Ureter (tissue), 1 donor: ENCODE measurements around the gene OPRL1. TPM values are rescaled to one million over a fixed set of nuclear protein-coding genes. Genes with fewer than 3 reads are reported as not detected.
"Not testable (repeated sequence)": the region's sequence is repeated elsewhere in the genome, so short reads cannot be mapped to it uniquely, and the experiment has no call there.

Source experiments
- DNase-seq: peaks from one replicate; pipeline ENCODE4 v3.0.0-alpha.2; 2020; ENCODE audit warnings: low spot score
- total RNA-seq: library from RNA; stranded (reverse); gene quantifications from one replicate; pipeline ENCODE4 v1.2.4, GENCODE V29; 2023
- donor health status: DM: yes; HTN: yes; CAD: no.

Gene OPRL1
- total RNA-seq, 1 donor from 2014 or later = 0.42 TPM

DNA sequence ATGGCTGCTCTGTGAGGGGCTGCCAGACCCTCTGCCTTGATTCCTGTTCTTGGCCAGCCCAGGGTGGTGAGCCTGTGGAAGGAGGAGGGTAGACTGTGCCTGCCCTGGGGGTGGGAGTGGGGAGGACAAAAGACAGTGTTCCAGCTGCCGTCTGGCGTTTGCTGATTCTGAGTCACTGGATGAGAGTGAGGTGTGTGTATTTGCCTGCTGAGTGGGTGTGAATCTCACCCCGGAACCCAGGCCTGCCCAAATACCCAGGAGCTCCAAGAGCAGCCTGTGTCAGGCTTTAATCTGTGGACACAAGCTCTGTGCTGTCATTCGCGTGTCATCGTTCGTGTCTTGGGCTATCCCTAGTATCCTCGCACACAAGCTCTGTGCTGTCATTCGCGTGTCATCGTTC is 6.9 kb downstream of the OPRL1 start:
- no peak for DNase-seq

DNA sequence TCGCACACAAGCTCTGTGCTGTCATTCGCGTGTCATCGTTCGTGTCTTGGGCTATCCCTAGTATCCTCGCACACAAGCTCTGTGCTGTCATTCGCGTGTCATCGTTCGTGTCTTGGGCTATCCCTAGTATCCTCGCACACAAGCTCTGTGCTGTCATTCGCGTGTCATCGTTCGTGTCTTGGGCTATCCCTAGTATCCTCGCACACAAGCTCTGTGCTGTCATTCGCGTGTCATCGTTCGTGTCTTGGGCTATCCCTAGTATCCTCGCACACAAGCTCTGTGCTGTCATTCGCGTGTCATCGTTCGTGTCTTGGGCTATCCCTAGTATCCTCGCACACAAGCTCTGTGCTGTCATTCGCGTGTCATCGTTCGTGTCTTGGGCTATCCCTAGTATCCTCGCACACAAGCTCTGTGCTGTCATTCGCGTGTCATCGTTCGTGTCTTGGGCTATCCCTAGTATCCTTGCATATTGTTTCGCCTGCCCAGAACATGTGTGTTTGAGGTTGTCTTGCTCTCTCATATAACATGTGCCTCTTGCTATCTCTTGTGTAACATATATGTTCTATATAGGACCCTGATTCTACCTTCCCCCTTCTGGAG is 7.4 kb downstream of the OPRL1 start:
- DNase-seq = not testable (repeated sequence)

GRCh38 chr20:64088586-64088985 is 8.7 kb downstream of the OPRL1 start:
- DNase-seq = not testable (repeated sequence)

- DNase-seq = no peak
These were observed 10.3 kb downstream of the OPRL1 start for GRCh38 chr20:64090165-64090564.

- no peak for DNase-seq
These were observed 11.5 kb downstream of the OPRL1 start for GRCh38 chr20:64091340-64091739.

DNA sequence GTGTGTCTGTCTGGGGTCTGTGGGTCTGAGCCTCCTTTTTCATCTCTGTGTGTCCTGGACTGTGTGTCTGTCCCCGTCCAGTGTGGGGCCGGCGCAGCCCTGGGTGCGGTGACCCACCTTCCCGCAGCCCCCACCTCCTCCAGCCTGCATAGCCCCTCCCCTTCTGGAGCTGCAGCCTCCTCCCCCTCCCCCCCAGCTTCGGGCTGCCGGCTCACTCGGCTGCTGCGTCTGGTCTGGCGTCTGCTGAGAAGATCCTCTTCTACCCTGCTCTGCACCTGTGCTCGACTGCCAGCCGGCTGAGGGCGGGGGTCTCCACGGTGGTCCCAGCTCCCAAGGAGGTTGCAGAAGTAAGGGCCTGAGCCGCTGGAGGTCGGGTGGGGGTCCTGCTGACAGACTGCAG is 11.9 kb downstream of the OPRL1 start:
- DNase-seq = no peak

GRCh38 chr20:64092258-64093012 is 12.6 kb downstream of the OPRL1 start:
- DNase-seq = no peak

DNA sequence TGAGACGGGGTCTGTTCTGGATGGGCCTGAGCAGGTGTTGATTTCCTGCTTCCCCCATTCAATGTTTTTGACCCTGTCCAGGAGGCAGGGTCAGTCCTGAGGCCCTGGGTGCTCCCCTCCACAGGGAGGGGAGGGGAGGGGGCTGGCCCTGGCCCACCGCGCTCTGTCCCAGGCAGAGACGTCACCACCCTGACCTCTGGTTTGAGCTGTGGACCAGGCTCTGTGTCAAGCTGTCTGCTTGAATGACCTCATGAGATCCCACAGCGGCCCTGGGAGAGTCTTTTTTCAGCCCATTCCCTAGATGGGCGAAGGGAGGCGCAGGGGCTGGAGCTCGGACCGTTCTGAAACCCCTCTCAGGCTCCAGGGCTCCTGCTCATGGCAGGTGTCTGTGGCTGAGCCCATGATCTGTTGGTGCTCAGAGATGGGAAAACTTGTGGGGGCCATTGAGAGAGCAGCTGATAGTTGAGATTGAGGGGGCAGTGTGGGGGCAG is 13.2 kb downstream of the OPRL1 start:
- DNase-seq = no peak

- no peak for DNase-seq
These were observed 15.6 kb downstream of the OPRL1 start for GRCh38 chr20:64095455-64095854.

DNA sequence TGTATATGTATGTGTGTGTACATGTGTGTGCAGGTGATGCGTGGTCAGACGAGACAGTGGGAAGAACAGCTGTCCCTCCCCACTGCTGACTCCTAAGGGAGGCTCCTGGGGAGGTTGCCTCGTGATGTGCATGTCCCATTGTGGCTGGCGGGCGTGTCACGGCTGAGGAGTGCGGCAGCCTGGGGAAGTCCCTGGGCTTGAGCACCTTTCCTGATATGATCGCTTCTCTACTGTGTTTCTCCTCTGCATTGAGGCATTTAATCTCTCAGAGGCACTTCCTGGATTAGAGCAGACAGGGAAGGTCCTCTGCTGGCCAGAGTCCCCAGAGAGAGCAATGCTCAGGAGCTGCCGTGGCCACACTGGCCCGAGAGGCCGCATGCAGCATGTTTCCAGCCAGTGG is 16.0 kb downstream of the OPRL1 start:
- no peak for DNase-seq

- no peak for DNase-seq
These were observed 16.7 kb downstream of the OPRL1 start for GRCh38 chr20:64096535-64096934.

DNA sequence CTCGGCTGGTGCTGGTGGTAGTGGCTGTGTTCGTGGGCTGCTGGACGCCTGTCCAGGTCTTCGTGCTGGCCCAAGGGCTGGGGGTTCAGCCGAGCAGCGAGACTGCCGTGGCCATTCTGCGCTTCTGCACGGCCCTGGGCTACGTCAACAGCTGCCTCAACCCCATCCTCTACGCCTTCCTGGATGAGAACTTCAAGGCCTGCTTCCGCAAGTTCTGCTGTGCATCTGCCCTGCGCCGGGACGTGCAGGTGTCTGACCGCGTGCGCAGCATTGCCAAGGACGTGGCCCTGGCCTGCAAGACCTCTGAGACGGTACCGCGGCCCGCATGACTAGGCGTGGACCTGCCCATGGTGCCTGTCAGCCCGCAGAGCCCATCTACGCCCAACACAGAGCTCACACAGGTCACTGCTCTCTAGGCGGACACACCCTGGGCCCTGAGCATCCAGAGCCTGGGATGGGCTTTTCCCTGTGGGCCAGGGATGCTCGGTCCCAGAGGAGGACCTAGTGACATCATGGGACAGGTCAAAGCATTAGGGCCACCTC is 18.7 kb downstream of the OPRL1 start:
- DNase-seq = no peak

- no peak for DNase-seq
These were observed 19.4 kb downstream of the OPRL1 start for GRCh38 chr20:64099086-64099786.

DNA sequence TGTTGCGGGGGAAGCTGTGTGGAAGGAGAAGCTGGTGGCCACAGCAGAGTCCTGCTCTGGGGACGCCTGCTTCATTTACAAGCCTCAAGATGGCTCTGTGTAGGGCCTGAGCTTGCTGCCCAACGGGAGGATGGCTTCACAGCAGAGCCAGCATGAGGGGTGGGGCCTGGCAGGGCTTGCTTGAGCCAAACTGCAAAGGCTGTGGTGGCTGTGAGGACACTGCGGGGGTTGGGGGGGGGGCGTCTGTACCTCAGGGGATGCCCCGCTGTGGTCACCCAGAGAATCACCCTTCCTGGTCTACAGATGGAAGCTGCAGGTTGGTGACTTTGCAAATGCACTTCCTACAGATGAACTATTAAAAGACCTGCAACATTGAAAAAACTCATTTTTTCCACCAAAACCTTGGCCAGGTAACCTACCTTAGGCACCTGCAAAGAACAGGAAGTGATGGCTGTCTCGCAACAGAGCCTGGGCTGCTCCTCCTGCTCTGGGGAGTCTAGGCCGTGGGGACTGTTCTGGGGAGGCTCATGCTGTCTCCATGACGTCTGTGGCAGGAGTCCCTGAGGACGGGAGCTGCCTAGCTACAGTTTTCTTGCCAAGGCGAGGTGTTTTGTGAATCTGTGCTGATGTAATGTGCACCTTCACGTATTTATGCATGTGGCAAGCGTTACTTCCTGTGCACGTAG is 20.1 kb downstream of the OPRL1 start:
- DNase-seq = no peak

- no peak for DNase-seq
These were observed 20.6 kb downstream of the OPRL1 start for GRCh38 chr20:64100566-64100888.

GRCh38 chr20:64100946-64101688 is 21.2 kb downstream of the OPRL1 start:
- DNase-seq = no peak

- no peak for DNase-seq
These were observed 22.1 kb downstream of the OPRL1 start for GRCh38 chr20:64101731-64102621.

GRCh38 chr20:64102647-64103354 is 22.9 kb downstream of the OPRL1 start:
- DNase-seq = no peak

GRCh38 chr20:64103871-64104666 is 24.2 kb downstream of the OPRL1 start:
- peak; percentile 38 for DNase-seq
